Body of pancreas (tissue), 4 donors: ENCODE data around the gene RPH3AL.

Experiments
- POLR2A ChIP-seq, 3 donors: fragments of 450-650 bp; IDR thresholded peaks; one replicate each; pipeline ENCODE4 v1.6.1; 2016; ENCODE audit warnings: antibody characterized with exemption in 3 of 3, mild to moderate bottlenecking in 2 of 3
- TF ChIP-seq, protein P1 (sequence below), 7 experiments: fragments of 450-650 bp in 4 of 7; fragments of 200-600 bp in 3 of 7; sonication (generic) in 3 of 7; IDR thresholded peaks; one replicate each; pipeline ENCODE4 v1.5.1; 2016 to 2019; ENCODE audit warnings: antibody characterized with exemption in 7 of 7

DNA sequence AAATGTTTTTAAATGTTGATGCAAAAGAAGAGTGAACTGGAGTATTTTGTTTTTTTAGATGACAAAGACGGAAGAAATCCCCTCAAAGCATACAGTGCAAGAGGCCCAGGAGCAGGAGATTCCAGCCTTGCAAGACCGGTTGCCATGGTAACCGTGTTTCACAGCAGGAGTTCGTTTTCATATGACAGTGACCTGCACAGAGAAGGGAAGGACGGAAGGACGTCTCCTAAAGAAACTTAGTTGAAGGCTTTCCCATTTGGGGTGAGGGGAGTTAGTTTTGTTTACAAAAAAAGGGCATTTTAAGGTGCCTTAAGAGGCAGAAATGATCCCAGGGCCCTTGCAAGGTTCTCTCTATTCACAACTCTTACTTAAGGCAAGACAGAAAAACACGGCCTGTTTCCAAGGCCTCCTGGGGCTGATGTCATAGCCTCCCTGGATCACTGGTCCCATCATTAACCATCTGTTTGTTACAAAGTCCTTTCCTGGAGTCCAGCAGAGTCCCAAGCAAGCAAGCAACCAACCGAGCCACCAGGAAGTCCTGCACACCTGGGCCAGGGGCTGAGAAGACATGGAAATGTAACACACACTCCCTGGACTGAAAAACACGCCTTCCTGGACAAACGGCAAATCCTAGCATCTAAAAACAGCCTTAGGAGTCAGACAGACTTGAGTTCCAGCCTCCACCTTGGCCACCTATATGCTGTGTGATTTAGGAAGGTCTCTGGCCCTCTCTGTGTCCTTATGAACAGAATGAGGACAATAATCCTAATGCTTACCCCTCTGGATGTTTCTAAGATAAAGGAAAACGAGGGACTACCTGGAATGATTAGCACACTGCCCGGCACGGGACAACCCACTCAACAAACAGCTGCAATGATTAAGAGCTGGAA lies 30.3 kb upstream of the RPH3AL start:
- TF ChIP-seq POLR2A (IDR thresholded peaks at IDR 0.05) = no peak
- TF ChIP-seq, protein P1, sequence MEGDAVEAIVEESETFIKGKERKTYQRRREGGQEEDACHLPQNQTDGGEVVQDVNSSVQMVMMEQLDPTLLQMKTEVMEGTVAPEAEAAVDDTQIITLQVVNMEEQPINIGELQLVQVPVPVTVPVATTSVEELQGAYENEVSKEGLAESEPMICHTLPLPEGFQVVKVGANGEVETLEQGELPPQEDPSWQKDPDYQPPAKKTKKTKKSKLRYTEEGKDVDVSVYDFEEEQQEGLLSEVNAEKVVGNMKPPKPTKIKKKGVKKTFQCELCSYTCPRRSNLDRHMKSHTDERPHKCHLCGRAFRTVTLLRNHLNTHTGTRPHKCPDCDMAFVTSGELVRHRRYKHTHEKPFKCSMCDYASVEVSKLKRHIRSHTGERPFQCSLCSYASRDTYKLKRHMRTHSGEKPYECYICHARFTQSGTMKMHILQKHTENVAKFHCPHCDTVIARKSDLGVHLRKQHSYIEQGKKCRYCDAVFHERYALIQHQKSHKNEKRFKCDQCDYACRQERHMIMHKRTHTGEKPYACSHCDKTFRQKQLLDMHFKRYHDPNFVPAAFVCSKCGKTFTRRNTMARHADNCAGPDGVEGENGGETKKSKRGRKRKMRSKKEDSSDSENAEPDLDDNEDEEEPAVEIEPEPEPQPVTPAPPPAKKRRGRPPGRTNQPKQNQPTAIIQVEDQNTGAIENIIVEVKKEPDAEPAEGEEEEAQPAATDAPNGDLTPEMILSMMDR (IDR thresholded peaks at IDR 0.05) = no peak
